H54 (cell line): ENCODE data around the gene SNCA.

ENCODE experiments used
- DNase-seq: peaks from one replicate; pipeline ENCODE4 v3.0.0; 2011; ENCODE audit warnings: low spot score, mixed read lengths; ENCODE audit not compliant: insufficient read length
- FAIRE-seq: peaks from 3 replicates; lab custom pipeline; 2011; peaks lifted over from hg19 to GRCh38; lab: Jason Lieb, UNC
- POLR2A ChIP-seq: IDR thresholded peaks from 2 replicates; pipeline ENCODE4 v1.6.1; 2011; ENCODE audit warnings: low read depth, mild to moderate bottlenecking, low read length

The SNCA gene

GRCh38 chr4:89684536-89684935 lies 152.4 kb downstream of the SNCA start:
- FAIRE-seq (no peak), DNase-seq (no peak)
- no peak for TF ChIP-seq POLR2A

- DNase-seq: no peak
- no peak for TF ChIP-seq POLR2A
- FAIRE-seq: no peak
Observed at GRCh38 chr4:89682808-89683207, 154.2 kb downstream of the SNCA start.

GRCh38 chr4:89681671-89682070 lies 155.3 kb downstream of the SNCA start:
- TF ChIP-seq POLR2A: no peak
- FAIRE-seq (no peak), DNase-seq (no peak)

- no peak for TF ChIP-seq POLR2A
- no peak for FAIRE-seq
- no peak for DNase-seq
Observed at GRCh38 chr4:89681219-89681618, 155.7 kb downstream of the SNCA start.

- DNase-seq: no peak
Observed at GRCh38 chr4:89674876-89675459, 162.0 kb downstream of the SNCA start.

More at GRCh38 chr4:89674876-89675459, 162.0 kb downstream of the SNCA start:
- no peak for FAIRE-seq
- no peak for TF ChIP-seq POLR2A
